HepG2 (cell line): ENCODE data around the gene GAS2L1. TPM values are rescaled to one million over a fixed set of nuclear protein-coding genes. Genes with fewer than 3 reads are reported as not detected.

Experiments used
- ATAC-seq: fragments of 200-7000 bp; cut with Tn5 transposase; 3 replicates; pipeline ENCODE4 v1.9.1; 2020; ENCODE audit warnings: mild to moderate bottlenecking, moderate library complexity
- BruUV-seq: library from RNA; stranded (reverse); fragments of 400-500 nt; replicated peaks from 2 replicates; lab custom pipeline; 2021; lab: Mats Ljungman, UMichigan
- CTCF ChIA-PET: fragments of 300-600 bp; formaldehyde crosslinking; extraction: SDS; loops from one replicate; lab custom pipeline; 2021; ENCODE audit warnings: low total read pairs, inconsistent platforms, low intra/inter-chr PET ratio; lab: Yijun Ruan, JAX
- POLR2A ChIA-PET: fragments of 350-600 bp; sonication (Branson Sonifier 250); formaldehyde crosslinking; loops from one replicate; lab custom pipeline; 2020; ENCODE audit warnings: antibody characterized with exemption, inconsistent platforms; lab: Yijun Ruan, JAX
- DNase-seq: peaks from one replicate; pipeline ENCODE4 v3.0.0-alpha.2; 2015; ENCODE audit warnings: low spot score
- FAIRE-seq: peaks from 3 replicates; lab custom pipeline; 2011; peaks lifted over from hg19 to GRCh38; lab: Jason Lieb, UNC
- H2AFZ ChIP-seq: one replicate; pipeline ENCODE4 v1.6.1; 2011; ENCODE audit warnings: low read length, inconsistent platforms
- H3K27ac ChIP-seq: fragments of 300-600 bp; 3 replicates; pipeline ENCODE4 v1.8.0; 2011; ENCODE audit warnings: mixed run types, mild to moderate bottlenecking, mixed read lengths, low read length, inconsistent platforms; ENCODE audit not compliant: insufficient read depth; ENCODE audit errors: extremely low read length
- H3K27me3 ChIP-seq, 2 experiments: fragments of 200-600 bp in 1 of 2; 2 replicates in 1 of 2; 3 replicates in 1 of 2; pipeline versions ENCODE4 v1.6.0 to v1.8.0; 2011; ENCODE audit warnings: low read length in 2 of 2, mild to moderate bottlenecking in 2 of 2, moderate library complexity in 2 of 2, inconsistent platforms in 1 of 2; ENCODE audit not compliant: insufficient read depth in 2 of 2, control insufficient read depth in 1 of 2
- H3K36me3 ChIP-seq, 2 experiments: fragments of 200-600 bp in 1 of 2; replicated peaks in 1 of 2; 2 replicates in 1 of 2; 3 replicates in 1 of 2; pipeline versions ENCODE4 v1.5.1 to v1.8.0; 2011; ENCODE audit warnings: low read length in 2 of 2, inconsistent platforms in 1 of 2; ENCODE audit not compliant: insufficient read depth in 2 of 2, control insufficient read depth in 1 of 2
- H3K4me1 ChIP-seq: 2 replicates; pipeline ENCODE4 v1.5.1; 2012; ENCODE audit warnings: low read length, inconsistent platforms; ENCODE audit not compliant: insufficient read depth
- H3K4me2 ChIP-seq: 2 replicates; pipeline ENCODE4 v1.6.0; 2011; ENCODE audit warnings: low read depth, low read length, inconsistent platforms
- H3K4me3 ChIP-seq, 3 experiments: fragments of 200-600 bp in 1 of 3; sonication (generic), shearing (Covaris generic) in 1 of 3; replicated peaks in 1 of 3; 2 replicates each; pipeline ENCODE4 v1.5.1; 2011 to 2016; ENCODE audit warnings: low read length in 3 of 3, inconsistent platforms in 2 of 3, low read depth in 2 of 3, mild to moderate bottlenecking in 2 of 3, control low read depth in 1 of 3, mixed read lengths in 1 of 3; ENCODE audit not compliant: insufficient read depth in 1 of 3
- H3K79me2 ChIP-seq: one replicate; pipeline ENCODE4 v1.6.1; 2011; ENCODE audit warnings: low read length, inconsistent platforms; ENCODE audit not compliant: insufficient read depth
- H3K9ac ChIP-seq: 2 replicates; pipeline ENCODE4 v1.6.0; 2011; ENCODE audit warnings: mild to moderate bottlenecking, low read depth, low read length, inconsistent platforms; ENCODE audit not compliant: insufficient read depth
- H3K9me3 ChIP-seq: 2 replicates; pipeline ENCODE4 v1.5.1; 2012; ENCODE audit warnings: mild to moderate bottlenecking, low read length
- H4K20me1 ChIP-seq: 2 replicates; pipeline ENCODE4 v1.6.0; 2011; ENCODE audit warnings: inconsistent platforms, mild to moderate bottlenecking, low read length, moderate library complexity; ENCODE audit not compliant: insufficient read depth
- AGO2 ChIP-seq: fragments of 200-400 bp; formaldehyde crosslinking; optimal IDR thresholded peaks from 2 replicates; pipeline ENCODE3; 2017; ENCODE audit warnings: mild to moderate bottlenecking, low read depth, low read length, moderate library complexity
- BRD4 ChIP-seq: sonication (generic); formaldehyde crosslinking; IDR thresholded peaks from 2 replicates; pipeline ENCODE4 v1.4.0; 2020; ENCODE audit warnings: missing genetic modification reagents
- ISL2 ChIP-seq: sonication (generic); formaldehyde crosslinking; IDR thresholded peaks from 2 replicates; pipeline ENCODE4 v1.5.0; 2020; ENCODE audit warnings: missing genetic modification reagents
- SIN3B ChIP-seq: fragments of 150-350 bp; IDR thresholded peaks from 2 replicates; pipeline ENCODE4 v1.6.1; 2014; ENCODE audit warnings: low read length
- SMAD3 ChIP-seq: sonication (generic); formaldehyde crosslinking; IDR thresholded peaks from 2 replicates; pipeline ENCODE4 v1.4.0; 2020; ENCODE audit warnings: missing genetic modification reagents
- SOX6 ChIP-seq, 2 experiments: fragments of 450-650 bp in 1 of 2; sonication (generic) in 1 of 2; formaldehyde crosslinking in 1 of 2; IDR thresholded peaks; 2 replicates each; pipeline versions ENCODE4 v1.4.0 to v1.6.1; 2017 to 2020; ENCODE audit warnings: antibody characterized with exemption in 1 of 2, mild to moderate bottlenecking in 1 of 2, missing genetic modification reagents in 1 of 2
- WIZ ChIP-seq: sonication (generic); formaldehyde crosslinking; IDR thresholded peaks from 2 replicates; pipeline ENCODE4 v1.5.1; 2020; ENCODE audit warnings: mild to moderate bottlenecking, missing genetic modification reagents
- ZNF160 ChIP-seq: sonication (generic); formaldehyde crosslinking; IDR thresholded peaks from 2 replicates; pipeline ENCODE4 v1.8.0; 2022; ENCODE audit warnings: mild to moderate bottlenecking, inconsistent platforms, missing genetic modification reagents
- ZNF180 ChIP-seq: sonication (generic); formaldehyde crosslinking; IDR thresholded peaks from 2 replicates; pipeline ENCODE4 v1.4.0; 2020; ENCODE audit warnings: low read depth, missing genetic modification reagents, borderline replicate concordance
- ZNF530 ChIP-seq: sonication (generic); formaldehyde crosslinking; IDR thresholded peaks from 2 replicates; pipeline ENCODE4 v1.5.0; 2020; ENCODE audit warnings: low read depth, mild to moderate bottlenecking, missing genetic modification reagents
- ZNF724P ChIP-seq: sonication (generic); formaldehyde crosslinking; IDR thresholded peaks from 2 replicates; pipeline ENCODE4 v1.8.0; 2022; ENCODE audit warnings: missing genetic modification reagents, borderline replicate concordance
- WGBS: methylation state at CpG from one replicate; pipeline ENCODE4 v1.1.6; 2017; ENCODE audit warnings: low lambda C conversion rate; 5-methylcytosine and 5-hydroxymethylcytosine counted together
- in situ Hi-C: cut with HindIII; loops from 2 replicates; pipeline ENCODE4 v1.10.0; 2017; ENCODE audit warnings: low pct_unique_long_range_greater_than_20kb; ENCODE audit not compliant: extremely low pct_ligation_motif_present
- intact Hi-C: fragments of 100-400 bp; cut with micrococcal nuclease; formaldehyde crosslinking; loops from one replicate; pipeline ENCODE4 v1.10.0; 2022; ENCODE audit not compliant: unreplicated experiment
- polyA plus RNA-seq, 8 experiments: library from polyadenylated mRNA; depleted of rRNA in 3 of 8; stranded (reverse) in 7 of 8; unstranded in 1 of 8; fragments of >200 nt; fragmentation: Illumina TruSeq in 4 of 8; extraction: Trizol in 4 of 8; gene quantifications; 2 replicates each; pipeline versions ENCODE4 v1.2.1 to v1.2.3, GENCODE V29; 2011 to 2016; ENCODE audit warnings: low read depth in 4 of 8, missing spikeins in 1 of 8, mixed read lengths in 1 of 8; ENCODE audit not compliant: insufficient read depth in 1 of 8
- total RNA-seq, 5 experiments: library from RNA; depleted of rRNA; stranded (reverse); fragments of >200 nt; fragmentation: Illumina TruSeq; extraction: Trizol; gene quantifications; 2 replicates each; pipeline ENCODE4 v1.2.3, GENCODE V29; 2016; ENCODE audit warnings: low read depth in 1 of 5
- TF ChIP-seq, protein P1 (sequence below): sonication (generic); formaldehyde crosslinking; IDR thresholded peaks from 2 replicates; pipeline ENCODE4 v1.8.0; 2022; ENCODE audit warnings: mild to moderate bottlenecking, missing genetic modification reagents, borderline replicate concordance
- TF ChIP-seq, protein P2 (sequence below): sonication (generic); formaldehyde crosslinking; IDR thresholded peaks from 2 replicates; pipeline ENCODE4 v1.4.0; 2020; ENCODE audit warnings: missing genetic modification reagents
- TF ChIP-seq, protein P3 (sequence below): sonication (generic); formaldehyde crosslinking; IDR thresholded peaks from 2 replicates; pipeline ENCODE4 v1.5.1; 2020; ENCODE audit warnings: missing genetic modification reagents, mild to moderate bottlenecking, borderline replicate concordance
- TF ChIP-seq, protein P4 (sequence below): sonication (generic); formaldehyde crosslinking; IDR thresholded peaks from 2 replicates; pipeline ENCODE4 v1.5.1; 2020; ENCODE audit warnings: mild to moderate bottlenecking, moderate library complexity, missing genetic modification reagents

The GAS2L1 gene
- total and polyA plus RNA-seq, 2 of the 13 experiments (the other 11 are each of a cell fraction or from before 2014, with no cell fraction given), result 1.8 to 3.3 TPM

DNA sequence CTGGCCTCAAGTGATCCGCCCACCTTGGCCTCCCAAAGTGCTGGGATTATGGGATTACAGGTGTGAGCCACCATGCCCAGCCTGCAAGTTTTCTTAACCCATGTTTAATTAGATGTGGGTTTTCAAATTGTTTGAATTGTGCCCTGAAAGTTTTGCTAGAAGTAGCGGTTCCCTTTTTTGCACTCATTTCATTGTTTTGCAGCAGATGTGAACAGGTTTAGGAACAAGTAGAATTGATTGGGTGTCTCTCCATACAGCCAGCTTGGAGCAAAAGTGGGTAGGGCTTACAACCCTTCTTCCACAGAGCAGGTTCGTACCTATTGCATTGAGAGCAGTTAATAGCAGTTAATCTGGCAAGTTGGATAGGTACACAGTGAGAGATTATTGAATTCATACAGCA is 22.3 kb upstream of the GAS2L1 start:
- Histone ChIP-seq H3K27ac (no peak overlapping the region), H4K20me1 (peaks cover 14% of the 10 kb centered on the region), H3K4me1 (no peaks in the 10 kb centered on the region), H2AFZ (no peak overlapping the region), H3K79me2 (peaks cover 32% of the 10 kb centered on the region), H3K27me3 (no peaks in the 10 kb centered on the region), H3K9me3 (no peaks in the 10 kb centered on the region), H3K36me3 (peaks cover 31 to 82% of the 10 kb centered on the region in 2 experiments), H3K4me3 (no peak overlapping the region), H3K9ac (no peak overlapping the region), H3K4me2 (no peak overlapping the region)
- ChIA-PET POLR2A (no interaction called here), CTCF (no interaction called here)
- intact Hi-C loops (no loop called here), in situ Hi-C loops (no loop called here)
- no TSS peak for BruUV-seq
- 96% methylated on average over 3 of the region's 3 CpGs for WGBS
- ATAC-seq, result no peak
- no peak for DNase-seq
- TF ChIP-seq AGO2 (no peak), SMAD3 (CRISPR knock-in tag) (no peak), ZNF180 (CRISPR knock-in tag) (no peak), SOX6 (IDR thresholded peaks at IDR 0.05) (no peak), SOX6 (CRISPR knock-in tag; IDR thresholded peaks at IDR 0.05) (no peak), ZNF160 (CRISPR knock-in tag) (no peak), ZNF530 (CRISPR knock-in tag) (no peak), ZNF724P (CRISPR knock-in tag) (no peak), SIN3B (no peak), ISL2 (CRISPR knock-in tag) (no peak), BRD4 (CRISPR knock-in tag) (no peak), WIZ (CRISPR knock-in tag) (no peak)
- TF ChIP-seq, protein P1, sequence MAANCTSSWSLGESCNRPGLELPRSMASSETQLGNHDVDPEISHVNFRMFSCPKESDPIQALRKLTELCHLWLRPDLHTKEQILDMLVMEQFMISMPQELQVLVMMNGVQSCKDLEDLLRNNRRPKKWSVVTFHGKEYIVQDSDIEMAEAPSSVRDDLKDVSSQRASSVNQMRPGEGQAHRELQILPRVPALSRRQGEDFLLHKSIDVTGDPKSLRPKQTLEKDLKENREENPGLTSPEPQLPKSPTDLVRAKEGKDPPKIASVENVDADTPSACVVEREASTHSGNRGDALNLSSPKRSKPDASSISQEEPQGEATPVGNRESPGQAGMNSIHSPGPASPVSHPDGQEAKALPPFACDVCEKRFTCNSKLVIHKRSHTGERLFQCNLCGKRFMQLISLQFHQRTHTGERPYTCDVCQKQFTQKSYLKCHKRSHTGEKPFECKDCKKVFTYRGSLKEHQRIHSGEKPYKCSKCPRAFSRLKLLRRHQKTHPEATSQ, result no peak
- TF ChIP-seq, protein P2, sequence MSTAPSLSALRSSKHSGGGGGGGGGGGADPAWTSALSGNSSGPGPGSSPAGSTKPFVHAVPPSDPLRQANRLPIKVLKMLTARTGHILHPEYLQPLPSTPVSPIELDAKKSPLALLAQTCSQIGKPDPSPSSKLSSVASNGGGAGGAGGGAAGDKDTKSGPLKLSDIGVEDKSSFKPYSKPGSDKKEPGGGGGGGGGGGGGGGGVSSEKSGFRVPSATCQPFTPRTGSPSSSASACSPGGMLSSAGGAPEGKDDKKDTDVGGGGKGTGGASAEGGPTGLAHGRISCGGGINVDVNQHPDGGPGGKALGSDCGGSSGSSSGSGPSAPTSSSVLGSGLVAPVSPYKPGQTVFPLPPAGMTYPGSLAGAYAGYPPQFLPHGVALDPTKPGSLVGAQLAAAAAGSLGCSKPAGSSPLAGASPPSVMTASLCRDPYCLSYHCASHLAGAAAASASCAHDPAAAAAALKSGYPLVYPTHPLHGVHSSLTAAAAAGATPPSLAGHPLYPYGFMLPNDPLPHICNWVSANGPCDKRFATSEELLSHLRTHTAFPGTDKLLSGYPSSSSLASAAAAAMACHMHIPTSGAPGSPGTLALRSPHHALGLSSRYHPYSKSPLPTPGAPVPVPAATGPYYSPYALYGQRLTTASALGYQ (CRISPR knock-in tag), result no peak
- TF ChIP-seq, protein P3, sequence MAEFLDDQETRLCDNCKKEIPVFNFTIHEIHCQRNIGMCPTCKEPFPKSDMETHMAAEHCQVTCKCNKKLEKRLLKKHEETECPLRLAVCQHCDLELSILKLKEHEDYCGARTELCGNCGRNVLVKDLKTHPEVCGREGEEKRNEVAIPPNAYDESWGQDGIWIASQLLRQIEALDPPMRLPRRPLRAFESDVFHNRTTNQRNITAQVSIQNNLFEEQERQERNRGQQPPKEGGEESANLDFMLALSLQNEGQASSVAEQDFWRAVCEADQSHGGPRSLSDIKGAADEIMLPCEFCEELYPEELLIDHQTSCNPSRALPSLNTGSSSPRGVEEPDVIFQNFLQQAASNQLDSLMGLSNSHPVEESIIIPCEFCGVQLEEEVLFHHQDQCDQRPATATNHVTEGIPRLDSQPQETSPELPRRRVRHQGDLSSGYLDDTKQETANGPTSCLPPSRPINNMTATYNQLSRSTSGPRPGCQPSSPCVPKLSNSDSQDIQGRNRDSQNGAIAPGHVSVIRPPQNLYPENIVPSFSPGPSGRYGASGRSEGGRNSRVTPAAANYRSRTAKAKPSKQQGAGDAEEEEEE (CRISPR knock-in tag), result no peak
- TF ChIP-seq, protein P4, sequence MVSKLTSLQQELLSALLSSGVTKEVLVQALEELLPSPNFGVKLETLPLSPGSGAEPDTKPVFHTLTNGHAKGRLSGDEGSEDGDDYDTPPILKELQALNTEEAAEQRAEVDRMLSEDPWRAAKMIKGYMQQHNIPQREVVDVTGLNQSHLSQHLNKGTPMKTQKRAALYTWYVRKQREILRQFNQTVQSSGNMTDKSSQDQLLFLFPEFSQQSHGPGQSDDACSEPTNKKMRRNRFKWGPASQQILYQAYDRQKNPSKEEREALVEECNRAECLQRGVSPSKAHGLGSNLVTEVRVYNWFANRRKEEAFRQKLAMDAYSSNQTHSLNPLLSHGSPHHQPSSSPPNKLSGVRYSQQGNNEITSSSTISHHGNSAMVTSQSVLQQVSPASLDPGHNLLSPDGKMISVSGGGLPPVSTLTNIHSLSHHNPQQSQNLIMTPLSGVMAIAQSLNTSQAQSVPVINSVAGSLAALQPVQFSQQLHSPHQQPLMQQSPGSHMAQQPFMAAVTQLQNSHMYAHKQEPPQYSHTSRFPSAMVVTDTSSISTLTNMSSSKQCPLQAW (CRISPR knock-in tag), result no peak
- no peak for FAIRE-seq
